HuH-7.5 (cell line): ENCODE results near the gene GRIN2A.

Experiments used
- DNase-seq: peaks from one replicate; pipeline ENCODE4 v3.0.0; 2011; ENCODE audit warnings: low spot score

Gene GRIN2A

GRCh38 chr16:9757687-9758086, 424.5 kb downstream of the GRIN2A start:
- no peak for DNase-seq

- DNase-seq, result no peak
Observed at GRCh38 chr16:9756434-9756833, 425.8 kb downstream of the GRIN2A start.

GRCh38 chr16:9755081-9755480, 427.1 kb downstream of the GRIN2A start:
- DNase-seq, result no peak

GRCh38 chr16:9741776-9742175, 440.5 kb downstream of the GRIN2A start:
- DNase-seq, result no peak

GRCh38 chr16:9739301-9739700, 442.9 kb downstream of the GRIN2A start:
- DNase-seq, result no peak

- no peak for DNase-seq
Observed at GRCh38 chr16:9738690-9739089, 443.5 kb downstream of the GRIN2A start.

- no peak for DNase-seq
Observed at GRCh38 chr16:9736547-9736946, 445.7 kb downstream of the GRIN2A start.

- DNase-seq, result no peak
Observed at GRCh38 chr16:9723136-9723535, 459.1 kb downstream of the GRIN2A start.

GRCh38 chr16:9713907-9714306, 468.3 kb downstream of the GRIN2A start:
- no peak for DNase-seq

- no peak for DNase-seq
Observed at GRCh38 chr16:9713156-9713555, 469.1 kb downstream of the GRIN2A start.

- no peak for DNase-seq
Observed at GRCh38 chr16:9708972-9709620, 473.1 kb downstream of the GRIN2A start.

- no peak for DNase-seq
Observed at GRCh38 chr16:9706217-9706836, 475.9 kb downstream of the GRIN2A start.

GRCh38 chr16:9703731-9704130, 478.5 kb downstream of the GRIN2A start:
- no peak for DNase-seq
